HepG2 (cell line): ENCODE data around the gene ACRBP. TPM values are rescaled to one million over a fixed set of nuclear protein-coding genes. Genes with fewer than 3 reads are reported as not detected.

ENCODE experiments used
- ATAC-seq: fragments of 200-7000 bp; cut with Tn5 transposase; 3 replicates; pipeline ENCODE4 v1.9.1; 2020; ENCODE audit warnings: mild to moderate bottlenecking, moderate library complexity
- BruUV-seq: library from RNA; stranded (reverse); fragments of 400-500 nt; replicated peaks from 2 replicates; lab custom pipeline; 2021; lab: Mats Ljungman, UMichigan
- CTCF ChIA-PET: fragments of 300-600 bp; formaldehyde crosslinking; extraction: SDS; loops from one replicate; lab custom pipeline; 2021; ENCODE audit warnings: low total read pairs, inconsistent platforms, low intra/inter-chr PET ratio; lab: Yijun Ruan, JAX
- POLR2A ChIA-PET: fragments of 350-600 bp; sonication (Branson Sonifier 250); formaldehyde crosslinking; loops from one replicate; lab custom pipeline; 2020; ENCODE audit warnings: antibody characterized with exemption, inconsistent platforms; lab: Yijun Ruan, JAX
- DNase-seq: peaks from one replicate; pipeline ENCODE4 v3.0.0-alpha.2; 2015; ENCODE audit warnings: low spot score
- FAIRE-seq: peaks from 3 replicates; lab custom pipeline; 2011; peaks lifted over from hg19 to GRCh38; lab: Jason Lieb, UNC
- H2AFZ ChIP-seq: one replicate; pipeline ENCODE4 v1.6.1; 2011; ENCODE audit warnings: low read length, inconsistent platforms
- H3K27ac ChIP-seq: fragments of 300-600 bp; 3 replicates; pipeline ENCODE4 v1.8.0; 2011; ENCODE audit warnings: mixed run types, mild to moderate bottlenecking, mixed read lengths, low read length, inconsistent platforms; ENCODE audit not compliant: insufficient read depth; ENCODE audit errors: extremely low read length
- H3K27me3 ChIP-seq, 2 experiments: fragments of 200-600 bp in 1 of 2; 2 replicates in 1 of 2; 3 replicates in 1 of 2; pipeline versions ENCODE4 v1.6.0 to v1.8.0; 2011; ENCODE audit warnings: low read length in 2 of 2, mild to moderate bottlenecking in 2 of 2, moderate library complexity in 2 of 2, inconsistent platforms in 1 of 2; ENCODE audit not compliant: insufficient read depth in 2 of 2, control insufficient read depth in 1 of 2
- H3K36me3 ChIP-seq, 2 experiments: fragments of 200-600 bp in 1 of 2; replicated peaks in 1 of 2; 2 replicates in 1 of 2; 3 replicates in 1 of 2; pipeline versions ENCODE4 v1.5.1 to v1.8.0; 2011; ENCODE audit warnings: low read length in 2 of 2, inconsistent platforms in 1 of 2; ENCODE audit not compliant: insufficient read depth in 2 of 2, control insufficient read depth in 1 of 2
- H3K4me1 ChIP-seq: 2 replicates; pipeline ENCODE4 v1.5.1; 2012; ENCODE audit warnings: low read length, inconsistent platforms; ENCODE audit not compliant: insufficient read depth
- H3K4me2 ChIP-seq: 2 replicates; pipeline ENCODE4 v1.6.0; 2011; ENCODE audit warnings: low read depth, low read length, inconsistent platforms
- H3K4me3 ChIP-seq, 3 experiments: fragments of 200-600 bp in 1 of 3; sonication (generic), shearing (Covaris generic) in 1 of 3; replicated peaks in 1 of 3; 2 replicates each; pipeline ENCODE4 v1.5.1; 2011 to 2016; ENCODE audit warnings: low read length in 3 of 3, inconsistent platforms in 2 of 3, low read depth in 2 of 3, mild to moderate bottlenecking in 2 of 3, control low read depth in 1 of 3, mixed read lengths in 1 of 3; ENCODE audit not compliant: insufficient read depth in 1 of 3
- H3K79me2 ChIP-seq: one replicate; pipeline ENCODE4 v1.6.1; 2011; ENCODE audit warnings: low read length, inconsistent platforms; ENCODE audit not compliant: insufficient read depth
- H3K9ac ChIP-seq: 2 replicates; pipeline ENCODE4 v1.6.0; 2011; ENCODE audit warnings: mild to moderate bottlenecking, low read depth, low read length, inconsistent platforms; ENCODE audit not compliant: insufficient read depth
- H3K9me3 ChIP-seq: 2 replicates; pipeline ENCODE4 v1.5.1; 2012; ENCODE audit warnings: mild to moderate bottlenecking, low read length
- H4K20me1 ChIP-seq: 2 replicates; pipeline ENCODE4 v1.6.0; 2011; ENCODE audit warnings: inconsistent platforms, mild to moderate bottlenecking, low read length, moderate library complexity; ENCODE audit not compliant: insufficient read depth
- CBFB ChIP-seq: sonication (generic); formaldehyde crosslinking; IDR thresholded peaks from 2 replicates; pipeline ENCODE4 v1.4.0; 2020; ENCODE audit warnings: missing genetic modification reagents
- GFI1 ChIP-seq: sonication (generic); formaldehyde crosslinking; IDR thresholded peaks from 2 replicates; pipeline ENCODE4 v1.5.0; 2020; ENCODE audit warnings: missing genetic modification reagents, mild to moderate bottlenecking, borderline replicate concordance
- HNRNPL ChIP-seq: fragments of 200-400 bp; formaldehyde crosslinking; IDR thresholded peaks from 2 replicates; pipeline ENCODE4 v1.6.1; 2017; ENCODE audit warnings: mild to moderate bottlenecking, low read depth, low read length
- SNAPC4 ChIP-seq: sonication (generic); formaldehyde crosslinking; IDR thresholded peaks from 2 replicates; pipeline ENCODE4 v1.4.0; 2020; ENCODE audit warnings: mild to moderate bottlenecking, missing genetic modification reagents
- ZBTB7B ChIP-seq: sonication (generic); formaldehyde crosslinking; IDR thresholded peaks from 2 replicates; pipeline ENCODE4 v1.4.0; 2020; ENCODE audit warnings: missing genetic modification reagents
- ZNF430 ChIP-seq: sonication (generic); formaldehyde crosslinking; IDR thresholded peaks from 2 replicates; pipeline ENCODE4 v1.9.0; 2021; ENCODE audit warnings: mild to moderate bottlenecking, missing genetic modification reagents
- ZSCAN9 ChIP-seq: IDR thresholded peaks from 2 replicates; pipeline ENCODE4 v1.6.1; 2016; ENCODE audit warnings: borderline replicate concordance
- WGBS: methylation state at CpG from one replicate; pipeline ENCODE4 v1.1.6; 2017; ENCODE audit warnings: low lambda C conversion rate; 5-methylcytosine and 5-hydroxymethylcytosine counted together
- in situ Hi-C: cut with HindIII; loops from 2 replicates; pipeline ENCODE4 v1.10.0; 2017; ENCODE audit warnings: low pct_unique_long_range_greater_than_20kb; ENCODE audit not compliant: extremely low pct_ligation_motif_present
- intact Hi-C: fragments of 100-400 bp; cut with micrococcal nuclease; formaldehyde crosslinking; loops from one replicate; pipeline ENCODE4 v1.10.0; 2022; ENCODE audit not compliant: unreplicated experiment
- polyA plus RNA-seq, 8 experiments: library from polyadenylated mRNA; depleted of rRNA in 3 of 8; stranded (reverse) in 7 of 8; unstranded in 1 of 8; fragments of >200 nt; fragmentation: Illumina TruSeq in 4 of 8; extraction: Trizol in 4 of 8; gene quantifications; 2 replicates each; pipeline versions ENCODE4 v1.2.1 to v1.2.3, GENCODE V29; 2011 to 2016; ENCODE audit warnings: low read depth in 4 of 8, missing spikeins in 1 of 8, mixed read lengths in 1 of 8; ENCODE audit not compliant: insufficient read depth in 1 of 8
- total RNA-seq, 5 experiments: library from RNA; depleted of rRNA; stranded (reverse); fragments of >200 nt; fragmentation: Illumina TruSeq; extraction: Trizol; gene quantifications; 2 replicates each; pipeline ENCODE4 v1.2.3, GENCODE V29; 2016; ENCODE audit warnings: low read depth in 1 of 5

Gene ACRBP
- total and polyA plus RNA-seq, 2 of the 13 experiments (the other 11 are each of a cell fraction or from before 2014, with no cell fraction given), result 0.46 TPM; not detected in 1

- no peaks in the 10 kb centered on the region; a peak in 1 of 5 replicates for H3K27me3 ChIP-seq
- peaks cover 7% of the 10 kb centered on the region for H3K79me2 ChIP-seq
- no peak overlapping the region for H2AFZ ChIP-seq
- no TSS peak for BruUV-seq
- no peak overlapping the region for H3K4me3 ChIP-seq
- FAIRE-seq (no peak), DNase-seq (no peak), ATAC-seq (no peak)
- in situ Hi-C loops, result no loop called here
- H3K9ac ChIP-seq, result no peak overlapping the region
- no peaks in the 10 kb centered on the region for H3K9me3 ChIP-seq
- no peak for TF ChIP-seq ZBTB7B
- TF ChIP-seq CBFB (CRISPR knock-in tag), result no peak
- no peak for TF ChIP-seq ZNF430 (CRISPR knock-in tag)
- no peak for TF ChIP-seq SNAPC4 (CRISPR knock-in tag)
- TF ChIP-seq HNRNPL, result no peak
- TF ChIP-seq ZSCAN9 (CRISPR knock-in tag), result no peak
- no peak for TF ChIP-seq GFI1 (CRISPR knock-in tag)
- 93% methylated on average over 2 of the region's 2 CpGs for WGBS
- intact Hi-C loops, result no loop called here
- ChIA-PET CTCF (interaction anchor here (1.9 kb wide), 1 partner anchor 159 kb away, joined by 5 read pairs; no protein-coding TSS in a partner anchor), POLR2A (interaction anchor here (2.9 to 3.4 kb wide), 2 partner anchors 23 to 58 kb away, joined by 10 to 19 read pairs; partner anchors contain the start of genes COPS7A and ZNF384)
- peaks cover 11 to 43% of the 10 kb centered on the region in 2 experiments for H3K36me3 ChIP-seq
- no peaks in the 10 kb centered on the region for H4K20me1 ChIP-seq
- peaks cover 18% of the 10 kb centered on the region for H3K4me1 ChIP-seq
- no peak overlapping the region for H3K27ac ChIP-seq
- H3K4me2 ChIP-seq, result no peak overlapping the region
Measured at GRCh38 chr12:6666211-6666610, 19.0 kb upstream of the ACRBP start.
